ENCODE measurements around the gene GPC3.

GRCh38 chrX:133983974-133984845, 1.2 kb downstream of the GPC3 start:
- TF ChIP-seq BHLHE40 (IDR thresholded peaks at IDR 0.05; ENCODE audit: low read depth, low read length) (no peak), CTCF (conservative IDR thresholded peaks at IDR 0.05; ENCODE audit: low read depth, low read length) (no peak), SMC3 (IDR thresholded peaks at IDR 0.05; ENCODE audit: low read depth, low read length) (no peak), POLR2A (IDR thresholded peaks at IDR 0.05; ENCODE audit: low read depth, low read length) (no peak), RAD21 (IDR thresholded peaks at IDR 0.05; ENCODE audit: low read length) (no peak), RFX5 (IDR thresholded peaks at IDR 0.05; ENCODE audit: low read depth, low read length) (no peak), RCOR1 (IDR thresholded peaks at IDR 0.05; ENCODE audit: insufficient replicate concordance, low read length) (no peak), MXI1 (IDR thresholded peaks at IDR 0.05; ENCODE audit: borderline replicate concordance, low read depth, low read length) (no peak), MAFK (IDR thresholded peaks at IDR 0.05; ENCODE audit: low read depth, low read length) (no peak), USF2 (IDR thresholded peaks at IDR 0.05; ENCODE audit: low read depth, low read length) (no peak)

Measured in IMR-90 (cell line).